HK-2 (cell line): ENCODE measurements around the gene OR2AJ1.

Experiments used
- DNase-seq: peaks from one replicate; pipeline ENCODE4 v3.0.0-alpha.2; 2018; ENCODE audit not compliant: unreplicated experiment

The OR2AJ1 gene

GRCh38 chr1:247961791-247962190 is 37.1 kb downstream of the OR2AJ1 start:
- DNase-seq: no peak

- no peak for DNase-seq
These were observed 38.4 kb downstream of the OR2AJ1 start for GRCh38 chr1:247962911-247963588.

GRCh38 chr1:247964933-247965332 is 40.2 kb downstream of the OR2AJ1 start, which contains the start of gene OR2AK2:
Gene OR2AK2, plus strand, starts transcription at chr1:247965233. Its CDS starts 144 bp downstream, at chr1:247965377.
- no peak for DNase-seq

GRCh38 chr1:247966532-247967204 is 42.0 kb downstream of the OR2AJ1 start:
- no peak for DNase-seq
